ENCODE measurements around the gene LRMDA. TPM values are rescaled to one million over a fixed set of nuclear protein-coding genes. Genes with fewer than 3 reads are reported as not detected.

Gene LRMDA
- total and polyA plus RNA-seq, 2 of the 13 experiments (the other 11 are each of a cell fraction or from before 2014, with no cell fraction given) = 13.4 to 22.0 TPM

- no peak for TF ChIP-seq SRSF9 (IDR thresholded peaks at IDR 0.05; ENCODE audit: borderline replicate concordance, insufficient read depth, low read depth, low read length, poor library complexity, severe bottlenecking)
- peak; percentile 99 for TF ChIP-seq AGO2 (optimal IDR thresholded peaks at IDR 0.05; ENCODE audit: low read depth, low read length)
- TF ChIP-seq ZNF644 (CRISPR knock-in tag; IDR thresholded peaks at IDR 0.05; ENCODE audit: low read depth) = no peak
- no peak for TF ChIP-seq ZNF136 (CRISPR knock-in tag; IDR thresholded peaks at IDR 0.05; ENCODE audit: low read depth)
- TF ChIP-seq ZNF230 (CRISPR knock-in tag; IDR thresholded peaks at IDR 0.05) = peak; percentile 51; the same call in 1 of the 2 replicates
- no peak for TF ChIP-seq ZKSCAN8 (CRISPR knock-in tag; IDR thresholded peaks at IDR 0.05; ENCODE audit: borderline replicate concordance)
- TF ChIP-seq ZNF775 (CRISPR knock-in tag; IDR thresholded peaks at IDR 0.05; ENCODE audit: borderline replicate concordance) = no peak
- TF ChIP-seq ZNF30 (CRISPR knock-in tag; IDR thresholded peaks at IDR 0.05) = no peak
- TF ChIP-seq TBX2 (CRISPR knock-in tag; IDR thresholded peaks at IDR 0.05; ENCODE audit: borderline replicate concordance) = no peak
- TF ChIP-seq HMGXB4 (CRISPR knock-in tag; IDR thresholded peaks at IDR 0.05; ENCODE audit: borderline replicate concordance in 1 of 2, low read depth in 1 of 2) = 0 out of 4 replicates have a peak, but pooled peaks of 1 of the 2 experiments have one; percentile 37
- TF ChIP-seq ZNF547 (CRISPR knock-in tag; IDR thresholded peaks at IDR 0.05) = no peak; the same call in 1 of the 2 replicates
- TF ChIP-seq SOX5 (CRISPR knock-in tag; IDR thresholded peaks at IDR 0.05; ENCODE audit: borderline replicate concordance) = no peak
- TF ChIP-seq SRSF1 (optimal IDR thresholded peaks at IDR 0.05; ENCODE audit: low read depth, low read length) = no peak
- TF ChIP-seq MATR3 (CRISPR knock-in tag; IDR thresholded peaks at IDR 0.05) = no peak
- no peak for TF ChIP-seq ZBTB2 (CRISPR knock-in tag; IDR thresholded peaks at IDR 0.05; ENCODE audit: low read depth)
- TF ChIP-seq, protein P1, sequence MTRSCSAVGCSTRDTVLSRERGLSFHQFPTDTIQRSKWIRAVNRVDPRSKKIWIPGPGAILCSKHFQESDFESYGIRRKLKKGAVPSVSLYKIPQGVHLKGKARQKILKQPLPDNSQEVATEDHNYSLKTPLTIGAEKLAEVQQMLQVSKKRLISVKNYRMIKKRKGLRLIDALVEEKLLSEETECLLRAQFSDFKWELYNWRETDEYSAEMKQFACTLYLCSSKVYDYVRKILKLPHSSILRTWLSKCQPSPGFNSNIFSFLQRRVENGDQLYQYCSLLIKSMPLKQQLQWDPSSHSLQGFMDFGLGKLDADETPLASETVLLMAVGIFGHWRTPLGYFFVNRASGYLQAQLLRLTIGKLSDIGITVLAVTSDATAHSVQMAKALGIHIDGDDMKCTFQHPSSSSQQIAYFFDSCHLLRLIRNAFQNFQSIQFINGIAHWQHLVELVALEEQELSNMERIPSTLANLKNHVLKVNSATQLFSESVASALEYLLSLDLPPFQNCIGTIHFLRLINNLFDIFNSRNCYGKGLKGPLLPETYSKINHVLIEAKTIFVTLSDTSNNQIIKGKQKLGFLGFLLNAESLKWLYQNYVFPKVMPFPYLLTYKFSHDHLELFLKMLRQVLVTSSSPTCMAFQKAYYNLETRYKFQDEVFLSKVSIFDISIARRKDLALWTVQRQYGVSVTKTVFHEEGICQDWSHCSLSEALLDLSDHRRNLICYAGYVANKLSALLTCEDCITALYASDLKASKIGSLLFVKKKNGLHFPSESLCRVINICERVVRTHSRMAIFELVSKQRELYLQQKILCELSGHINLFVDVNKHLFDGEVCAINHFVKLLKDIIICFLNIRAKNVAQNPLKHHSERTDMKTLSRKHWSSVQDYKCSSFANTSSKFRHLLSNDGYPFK (CRISPR knock-in tag; IDR thresholded peaks at IDR 0.05; ENCODE audit: borderline replicate concordance) = no peak; the same call in 1 of the 2 replicates
- TF ChIP-seq PAX8 (CRISPR knock-in tag; IDR thresholded peaks at IDR 0.05; ENCODE audit: borderline replicate concordance) = no peak
- TF ChIP-seq, protein P2, sequence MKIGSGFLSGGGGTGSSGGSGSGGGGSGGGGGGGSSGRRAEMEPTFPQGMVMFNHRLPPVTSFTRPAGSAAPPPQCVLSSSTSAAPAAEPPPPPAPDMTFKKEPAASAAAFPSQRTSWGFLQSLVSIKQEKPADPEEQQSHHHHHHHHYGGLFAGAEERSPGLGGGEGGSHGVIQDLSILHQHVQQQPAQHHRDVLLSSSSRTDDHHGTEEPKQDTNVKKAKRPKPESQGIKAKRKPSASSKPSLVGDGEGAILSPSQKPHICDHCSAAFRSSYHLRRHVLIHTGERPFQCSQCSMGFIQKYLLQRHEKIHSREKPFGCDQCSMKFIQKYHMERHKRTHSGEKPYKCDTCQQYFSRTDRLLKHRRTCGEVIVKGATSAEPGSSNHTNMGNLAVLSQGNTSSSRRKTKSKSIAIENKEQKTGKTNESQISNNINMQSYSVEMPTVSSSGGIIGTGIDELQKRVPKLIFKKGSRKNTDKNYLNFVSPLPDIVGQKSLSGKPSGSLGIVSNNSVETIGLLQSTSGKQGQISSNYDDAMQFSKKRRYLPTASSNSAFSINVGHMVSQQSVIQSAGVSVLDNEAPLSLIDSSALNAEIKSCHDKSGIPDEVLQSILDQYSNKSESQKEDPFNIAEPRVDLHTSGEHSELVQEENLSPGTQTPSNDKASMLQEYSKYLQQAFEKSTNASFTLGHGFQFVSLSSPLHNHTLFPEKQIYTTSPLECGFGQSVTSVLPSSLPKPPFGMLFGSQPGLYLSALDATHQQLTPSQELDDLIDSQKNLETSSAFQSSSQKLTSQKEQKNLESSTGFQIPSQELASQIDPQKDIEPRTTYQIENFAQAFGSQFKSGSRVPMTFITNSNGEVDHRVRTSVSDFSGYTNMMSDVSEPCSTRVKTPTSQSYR (CRISPR knock-in tag; IDR thresholded peaks at IDR 0.05; ENCODE audit: borderline replicate concordance) = no peak
- TF ChIP-seq ZNF562 (CRISPR knock-in tag; IDR thresholded peaks at IDR 0.05; ENCODE audit: borderline replicate concordance) = no peak
These were observed 30.5 kb upstream of the LRMDA start (continued) for GRCh38 chr10:75400771-75401568.

All from HepG2 (cell line).